Measurements from ENCODE around the gene ZDHHC15. TPM values are rescaled to one million over a fixed set of nuclear protein-coding genes. Genes with fewer than 3 reads are reported as not detected.
"Not testable (repeated sequence)": the region's sequence is repeated elsewhere in the genome, so short reads cannot be mapped to it uniquely, and the experiment has no call there.

The ZDHHC15 gene
- total RNA-seq, 6 donors from 2014 or later, result 0.11 to 2.1 (median 1.8) TPM

DNA sequence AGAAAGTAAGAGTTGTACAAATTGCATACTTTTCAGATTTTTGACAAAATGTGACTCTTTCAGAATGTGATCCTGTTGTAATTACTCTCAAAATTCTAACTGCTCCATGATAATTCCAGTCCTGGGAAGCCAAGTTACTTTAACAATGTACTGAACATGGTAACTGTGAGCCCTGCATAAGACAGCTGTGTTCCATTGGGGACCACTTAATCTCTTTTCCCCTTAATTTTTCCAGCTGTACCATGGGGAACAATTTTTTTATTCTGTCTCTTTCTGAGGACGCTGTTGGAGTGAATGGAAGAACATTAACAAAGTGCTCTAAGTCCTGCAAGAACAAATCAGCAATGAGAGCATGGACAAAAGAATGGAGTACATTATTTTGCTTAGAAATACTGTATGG is 153.1 kb downstream of the ZDHHC15 start:
- TF ChIP-seq POLR2A (IDR thresholded peaks at IDR 0.05) (no peak), POLR2AphosphoS5 (IDR thresholded peaks at IDR 0.05) (no peak), EP300 (IDR thresholded peaks at IDR 0.05) (no peak)
- TF ChIP-seq, protein P1, sequence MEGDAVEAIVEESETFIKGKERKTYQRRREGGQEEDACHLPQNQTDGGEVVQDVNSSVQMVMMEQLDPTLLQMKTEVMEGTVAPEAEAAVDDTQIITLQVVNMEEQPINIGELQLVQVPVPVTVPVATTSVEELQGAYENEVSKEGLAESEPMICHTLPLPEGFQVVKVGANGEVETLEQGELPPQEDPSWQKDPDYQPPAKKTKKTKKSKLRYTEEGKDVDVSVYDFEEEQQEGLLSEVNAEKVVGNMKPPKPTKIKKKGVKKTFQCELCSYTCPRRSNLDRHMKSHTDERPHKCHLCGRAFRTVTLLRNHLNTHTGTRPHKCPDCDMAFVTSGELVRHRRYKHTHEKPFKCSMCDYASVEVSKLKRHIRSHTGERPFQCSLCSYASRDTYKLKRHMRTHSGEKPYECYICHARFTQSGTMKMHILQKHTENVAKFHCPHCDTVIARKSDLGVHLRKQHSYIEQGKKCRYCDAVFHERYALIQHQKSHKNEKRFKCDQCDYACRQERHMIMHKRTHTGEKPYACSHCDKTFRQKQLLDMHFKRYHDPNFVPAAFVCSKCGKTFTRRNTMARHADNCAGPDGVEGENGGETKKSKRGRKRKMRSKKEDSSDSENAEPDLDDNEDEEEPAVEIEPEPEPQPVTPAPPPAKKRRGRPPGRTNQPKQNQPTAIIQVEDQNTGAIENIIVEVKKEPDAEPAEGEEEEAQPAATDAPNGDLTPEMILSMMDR (IDR thresholded peaks at IDR 0.05), result no peak
- DNase-seq, result no peak
- no peaks in the 10 kb centered on the region for H3K36me3 ChIP-seq

DNA sequence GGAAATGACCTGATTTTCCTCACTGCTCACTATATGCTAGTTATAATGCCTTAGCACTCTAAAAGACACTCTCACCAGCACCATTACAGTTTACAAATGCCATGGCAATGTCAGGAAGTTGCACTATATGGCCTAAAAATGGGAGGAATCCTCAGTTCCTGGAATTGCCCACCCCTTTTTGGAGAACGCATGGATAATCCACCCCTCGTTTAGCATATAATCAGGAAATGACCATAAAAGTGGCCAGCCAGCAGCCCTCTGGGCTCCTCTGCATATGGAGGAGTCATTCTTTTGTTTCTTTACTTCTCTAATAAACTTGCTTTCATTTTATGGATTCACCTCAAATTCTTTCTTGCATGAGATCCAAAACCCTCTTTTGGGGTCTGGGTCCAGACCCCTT is 156.0 kb downstream of the ZDHHC15 start:
- WGBS, 2 donors, result 86 to 89% methylated on average over 2 of the region's 2 CpGs
- H3K27ac ChIP-seq, result no peak overlapping the region
- DNase-seq (no peak), ATAC-seq (ENCODE audit: low FRiP score in 2 of 2) (no peak)
- H3K36me3 ChIP-seq, result no peaks in the 10 kb centered on the region
- peaks cover 0 to 8% (median 0%) of the 10 kb centered on the region in 4 donors for H3K9me3 ChIP-seq
- H3K27me3 ChIP-seq, result no peaks in the 10 kb centered on the region
- H3K4me1 ChIP-seq, result no peaks in the 10 kb centered on the region
- no peak for TF ChIP-seq EP300 (IDR thresholded peaks at IDR 0.05)
- no peak for TF ChIP-seq POLR2A (IDR thresholded peaks at IDR 0.05)
- no peak for TF ChIP-seq POLR2AphosphoS5 (IDR thresholded peaks at IDR 0.05)
- TF ChIP-seq, protein P1 (IDR thresholded peaks at IDR 0.05), result no peak
- no peak overlapping the region for H3K4me3 ChIP-seq

More for the DNA sequence above, 153.1 kb downstream of the ZDHHC15 start:
- Histone ChIP-seq H3K4me1 (no peaks in the 10 kb centered on the region), H3K27me3 (no peaks in the 10 kb centered on the region), H3K9me3 (peaks cover 0 to 8% (median 0%) of the 10 kb centered on the region in 4 donors), H3K4me3 (no peak overlapping the region), H3K27ac (no peak overlapping the region)
- WGBS, 2 donors, result 46 to 58% methylated on average over 1 of the region's 1 CpG
- ATAC-seq (ENCODE audit: low FRiP score in 2 of 2), result no peak

DNA sequence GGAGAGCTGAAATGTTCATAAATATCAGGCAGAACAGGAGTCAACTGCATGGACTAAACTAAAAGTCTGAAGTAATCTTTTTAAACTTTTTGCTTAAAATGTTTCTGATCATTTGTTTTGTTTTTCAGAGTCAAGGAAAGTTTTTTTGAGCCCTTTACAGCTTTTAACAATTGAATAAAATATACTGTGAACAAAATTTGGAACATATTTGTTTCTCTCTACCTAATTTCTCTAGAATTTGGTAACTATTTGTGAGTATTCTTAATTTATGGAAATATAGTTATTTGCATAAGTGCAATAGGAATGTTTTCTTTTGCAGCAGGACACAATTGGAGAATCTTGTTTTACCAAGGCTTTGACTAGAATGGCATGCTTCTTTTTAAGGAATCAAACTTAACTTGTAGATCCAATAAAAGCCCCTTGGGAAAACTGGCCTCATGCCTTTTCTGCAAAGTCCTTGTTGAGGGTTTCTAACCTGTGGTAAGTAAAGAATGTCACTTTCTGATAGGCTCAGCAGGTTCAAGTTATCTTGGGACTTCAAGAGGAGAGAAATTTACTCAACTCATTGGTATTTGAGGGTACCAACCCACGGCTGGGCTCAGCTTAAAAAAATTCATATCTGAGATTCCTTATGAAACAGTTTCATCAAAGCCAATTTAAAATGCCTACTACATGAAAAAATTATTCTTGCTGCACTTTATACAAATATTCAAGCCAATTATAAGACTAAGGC is 157.4 kb downstream of the ZDHHC15 start:
- Histone ChIP-seq H3K36me3 (no peaks in the 10 kb centered on the region), H3K27me3 (no peaks in the 10 kb centered on the region), H3K27ac (no peak overlapping the region), H3K4me3 (no peak overlapping the region), H3K4me1 (no peaks in the 10 kb centered on the region), H3K9me3 (peaks cover 0 to 8% (median 0%) of the 10 kb centered on the region in 4 donors)
- DNase-seq (no peak), ATAC-seq (ENCODE audit: low FRiP score in 2 of 2) (no peak)
- 63 to 76% methylated on average over 1 of the region's 1 CpG for WGBS, 2 donors
- TF ChIP-seq POLR2A (IDR thresholded peaks at IDR 0.05) (no peak), POLR2AphosphoS5 (IDR thresholded peaks at IDR 0.05) (no peak), EP300 (IDR thresholded peaks at IDR 0.05) (no peak)

DNA sequence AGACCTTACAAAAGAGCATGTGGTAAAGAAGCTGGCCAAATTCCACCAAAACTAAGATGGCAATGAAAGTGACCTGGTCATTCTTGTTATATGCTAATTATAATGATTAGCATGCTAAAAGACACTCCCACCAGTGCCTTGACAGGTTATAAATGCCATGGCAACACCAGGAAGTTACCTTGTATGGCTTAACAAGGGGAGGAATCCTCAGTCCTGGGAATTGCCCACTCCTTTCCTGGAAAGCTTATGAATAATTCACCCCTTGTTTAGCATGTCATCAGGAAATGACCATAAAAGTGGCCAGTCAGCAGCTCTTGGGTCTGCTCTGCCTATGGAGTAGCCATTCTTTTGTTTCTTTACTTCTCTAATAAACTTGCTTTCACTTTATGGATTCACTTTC is 161.0 kb downstream of the ZDHHC15 start:
- no peak for DNase-seq
- H3K36me3 ChIP-seq, result no peaks in the 10 kb centered on the region
- H3K4me3 ChIP-seq, result no peak overlapping the region
- TF ChIP-seq EP300 (IDR thresholded peaks at IDR 0.05) (no peak), POLR2A (IDR thresholded peaks at IDR 0.05) (no peak), POLR2AphosphoS5 (IDR thresholded peaks at IDR 0.05) (no peak)
- TF ChIP-seq, protein P1 (IDR thresholded peaks at IDR 0.05), result no peak
- H3K27ac ChIP-seq, result no peak overlapping the region
- peaks cover 0 to 8% (median 0%) of the 10 kb centered on the region in 4 donors for H3K9me3 ChIP-seq
- ATAC-seq (ENCODE audit: low FRiP score in 2 of 2), result no peak
- H3K27me3 ChIP-seq, result no peaks in the 10 kb centered on the region
- H3K4me1 ChIP-seq, result no peaks in the 10 kb centered on the region

DNA sequence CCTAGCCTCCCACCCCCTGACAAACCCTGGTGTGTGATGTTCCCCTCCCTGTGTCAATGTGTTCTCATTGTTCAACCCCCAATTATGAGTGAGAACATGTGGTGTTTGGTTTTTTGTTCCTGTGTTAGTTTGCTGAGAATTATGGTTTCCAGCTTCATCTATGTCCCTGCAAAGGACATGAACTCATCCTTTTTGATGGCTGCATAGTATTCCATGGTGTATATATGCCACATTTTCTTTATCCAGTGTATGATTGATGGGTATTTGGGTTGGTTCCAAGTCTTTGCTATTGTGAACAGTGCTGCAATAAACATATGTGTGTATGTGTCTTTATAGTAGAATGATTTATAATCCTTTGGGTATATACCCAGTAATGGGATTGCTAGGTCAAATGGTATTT is 174.2 kb downstream of the ZDHHC15 start:
- not testable (repeated sequence) for H3K27me3 ChIP-seq; H3K4me1 ChIP-seq; H3K36me3 ChIP-seq; DNase-seq; H3K4me3 ChIP-seq; ATAC-seq (ENCODE audit: low FRiP score in 2 of 2); H3K9me3 ChIP-seq; H3K27ac ChIP-seq

DNA sequence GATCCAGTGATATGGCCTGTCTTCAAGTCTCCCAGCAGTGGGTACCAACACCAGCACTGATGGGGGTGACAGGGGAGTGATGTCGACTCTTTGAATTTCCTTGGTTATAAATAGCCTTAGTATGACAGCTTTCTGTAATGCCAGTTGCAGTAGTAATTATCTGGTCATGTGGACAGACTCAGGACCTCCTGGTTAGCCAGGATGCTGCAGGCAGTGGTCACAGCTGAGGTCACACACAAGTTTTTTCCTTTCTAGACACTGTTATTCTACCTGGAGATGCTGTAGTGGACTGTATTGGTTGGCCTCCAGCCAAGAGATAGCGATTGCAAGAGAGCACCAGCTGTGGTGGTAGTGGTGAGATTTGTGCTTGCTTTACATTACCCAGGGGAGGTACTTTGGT is 185.3 kb downstream of the ZDHHC15 start:
- no peak overlapping the region for H3K4me3 ChIP-seq
- no peak overlapping the region for H3K27ac ChIP-seq
- no peaks in the 10 kb centered on the region for H3K4me1 ChIP-seq
- DNase-seq, result no peak
- no peak for ATAC-seq (ENCODE audit: low FRiP score in 2 of 2)
- no peaks in the 10 kb centered on the region for H3K27me3 ChIP-seq
- H3K9me3 ChIP-seq, result peaks cover 0 to 28% (median 2%) of the 10 kb centered on the region in 4 donors
- WGBS, 2 donors, result 39% methylated on average over 2 of the region's 2 CpGs; no CpG with 5 or more reads in 1 of the 2 donors
- TF ChIP-seq EP300 (IDR thresholded peaks at IDR 0.05), result no peak
- no peak for TF ChIP-seq POLR2A (IDR thresholded peaks at IDR 0.05)
- no peak for TF ChIP-seq POLR2AphosphoS5 (IDR thresholded peaks at IDR 0.05)
- TF ChIP-seq, protein P1 (IDR thresholded peaks at IDR 0.05), result no peak
- H3K36me3 ChIP-seq, result peaks cover 0 to 6% (median 0%) of the 10 kb centered on the region in 4 donors
